Neural cell (in vitro differentiated cells): ENCODE results near the gene KIF18B. TPM values are rescaled to one million over a fixed set of nuclear protein-coding genes. Genes with fewer than 3 reads are reported as not detected.

Source experiments
- H2AFZ ChIP-seq: fragments of 200-600, 300-800 bp; sonication (generic), shearing (Covaris generic); 2 replicates; pipeline ENCODE4 v1.6.0; 2014; ENCODE audit warnings: low read depth, mild to moderate bottlenecking, antibody characterized with exemption, low read length, moderate library complexity
- H3F3A ChIP-seq: fragments of 200-600 bp; shearing (Covaris generic); 2 replicates; pipeline ENCODE4 v1.6.1; 2016; ENCODE audit warnings: mild to moderate bottlenecking, moderate library complexity, mixed read lengths, antibody characterized with exemption, low read length; ENCODE audit not compliant: insufficient read depth, poor library complexity, severe bottlenecking
- H3K27ac ChIP-seq: fragments of 200-600, 300-800 bp; sonication (generic), shearing (Covaris generic); 2 replicates; pipeline ENCODE4 v1.5.1; 2014; ENCODE audit warnings: mild to moderate bottlenecking, low read length, moderate library complexity
- H3K27me3 ChIP-seq: fragments of 300-800, 200-600 bp; sonication (generic), shearing (Covaris generic); 2 replicates; pipeline ENCODE4 v1.6.0; 2014; ENCODE audit warnings: mild to moderate bottlenecking, low read depth, low read length, moderate library complexity; ENCODE audit not compliant: insufficient read depth
- H3K36me3 ChIP-seq: fragments of 300-800, 200-600 bp; sonication (generic), shearing (Covaris generic); 2 replicates; pipeline ENCODE4 v1.5.1; 2014; ENCODE audit warnings: mild to moderate bottlenecking, antibody characterized with exemption, low read length, moderate library complexity; ENCODE audit not compliant: insufficient read depth
- H3K4me2 ChIP-seq: fragments of 300-800, 200-600 bp; sonication (generic), shearing (Covaris generic); 2 replicates; pipeline ENCODE4 v1.6.0; 2014; ENCODE audit warnings: mild to moderate bottlenecking, low read length
- H3K4me3 ChIP-seq: fragments of 300-800, 200-600 bp; sonication (generic), shearing (Covaris generic); 2 replicates; pipeline ENCODE4 v1.5.1; 2014; ENCODE audit warnings: mild to moderate bottlenecking, low read length, moderate library complexity
- H3K79me2 ChIP-seq: fragments of 200-600 bp; shearing (Covaris generic); replicated peaks from 2 replicates; pipeline ENCODE4 v1.6.0; 2014; ENCODE audit warnings: mild to moderate bottlenecking, low read length, moderate library complexity; ENCODE audit not compliant: insufficient read depth
- H3K9ac ChIP-seq: fragments of 300-800, 200-600 bp; sonication (generic), shearing (Covaris generic); 2 replicates; pipeline ENCODE4 v1.6.1; 2016; ENCODE audit warnings: mild to moderate bottlenecking, low read length, mixed read lengths
- H3K9me2 ChIP-seq: fragments of 200-600 bp; shearing (Covaris generic); 2 replicates; pipeline ENCODE4 v1.6.1; 2016; ENCODE audit warnings: mild to moderate bottlenecking, low read length, mixed read lengths; ENCODE audit not compliant: insufficient read depth
- H3K9me3 ChIP-seq: fragments of 200-600, 300-800 bp; sonication (generic), shearing (Covaris generic); 2 replicates; pipeline ENCODE4 v1.6.1; 2016; ENCODE audit warnings: mild to moderate bottlenecking, mixed run types, low read length, moderate library complexity, mixed read lengths
- H4K20me1 ChIP-seq: fragments of 200-600 bp; shearing (Covaris generic); 2 replicates; pipeline ENCODE4 v1.6.1; 2016; ENCODE audit warnings: mild to moderate bottlenecking, mixed run types; ENCODE audit not compliant: insufficient read depth
- EP300 ChIP-seq: fragments of 450-650 bp; conservative IDR thresholded peaks from 2 replicates; pipeline ENCODE4 v1.6.1; 2014; ENCODE audit warnings: antibody characterized with exemption, mild to moderate bottlenecking, moderate library complexity; ENCODE audit not compliant: poor library complexity, severe bottlenecking
- EZH2 ChIP-seq: fragments of 200-600, 300-800 bp; shearing (Covaris generic), sonication (generic); IDR thresholded peaks from 2 replicates; pipeline ENCODE4 v1.6.1; 2014; ENCODE audit warnings: antibody characterized with exemption, low read length, borderline replicate concordance, mild to moderate bottlenecking; ENCODE audit not compliant: insufficient read depth, poor library complexity, severe bottlenecking
- MXI1 ChIP-seq: fragments of 450-650 bp; conservative IDR thresholded peaks from 2 replicates; pipeline ENCODE4 v1.6.1; 2014; ENCODE audit warnings: antibody characterized with exemption, mild to moderate bottlenecking; ENCODE audit not compliant: poor library complexity, severe bottlenecking
- POLR2AphosphoS5 ChIP-seq: IDR thresholded peaks from 2 replicates; pipeline ENCODE4 v1.6.1; 2012
- RAD21 ChIP-seq: fragments of 450-650 bp; conservative IDR thresholded peaks from 2 replicates; pipeline ENCODE4 v1.6.1; 2014; ENCODE audit warnings: antibody characterized with exemption, mild to moderate bottlenecking, moderate library complexity
- SMC3 ChIP-seq: fragments of 450-650 bp; conservative IDR thresholded peaks from 2 replicates; pipeline ENCODE4 v1.6.1; 2014; ENCODE audit warnings: antibody characterized with exemption, mild to moderate bottlenecking, moderate library complexity; ENCODE audit not compliant: poor library complexity
- TAF1 ChIP-seq: IDR thresholded peaks from 2 replicates; pipeline ENCODE4 v1.6.1; 2012; ENCODE audit warnings: low read depth
- polyA plus RNA-seq: library from polyadenylated mRNA; depleted of rRNA; stranded (reverse); fragments of >200 nt; gene quantifications from 2 replicates; pipeline ENCODE4 v1.2.3, GENCODE V29; 2014
- TF ChIP-seq, protein P1 (sequence below): IDR thresholded peaks from 2 replicates; pipeline ENCODE4 v1.6.1; 2012; ENCODE audit warnings: borderline replicate concordance
- TF ChIP-seq, protein P2 (sequence below): fragments of 450-650 bp; IDR thresholded peaks from 2 replicates; pipeline ENCODE4 v1.5.1; 2014; ENCODE audit warnings: antibody characterized with exemption, mild to moderate bottlenecking, moderate library complexity; ENCODE audit not compliant: poor library complexity, severe bottlenecking

KIF18B gene
- polyA plus RNA-seq, 1 donor from 2014 or later: 0.10 TPM

DNA sequence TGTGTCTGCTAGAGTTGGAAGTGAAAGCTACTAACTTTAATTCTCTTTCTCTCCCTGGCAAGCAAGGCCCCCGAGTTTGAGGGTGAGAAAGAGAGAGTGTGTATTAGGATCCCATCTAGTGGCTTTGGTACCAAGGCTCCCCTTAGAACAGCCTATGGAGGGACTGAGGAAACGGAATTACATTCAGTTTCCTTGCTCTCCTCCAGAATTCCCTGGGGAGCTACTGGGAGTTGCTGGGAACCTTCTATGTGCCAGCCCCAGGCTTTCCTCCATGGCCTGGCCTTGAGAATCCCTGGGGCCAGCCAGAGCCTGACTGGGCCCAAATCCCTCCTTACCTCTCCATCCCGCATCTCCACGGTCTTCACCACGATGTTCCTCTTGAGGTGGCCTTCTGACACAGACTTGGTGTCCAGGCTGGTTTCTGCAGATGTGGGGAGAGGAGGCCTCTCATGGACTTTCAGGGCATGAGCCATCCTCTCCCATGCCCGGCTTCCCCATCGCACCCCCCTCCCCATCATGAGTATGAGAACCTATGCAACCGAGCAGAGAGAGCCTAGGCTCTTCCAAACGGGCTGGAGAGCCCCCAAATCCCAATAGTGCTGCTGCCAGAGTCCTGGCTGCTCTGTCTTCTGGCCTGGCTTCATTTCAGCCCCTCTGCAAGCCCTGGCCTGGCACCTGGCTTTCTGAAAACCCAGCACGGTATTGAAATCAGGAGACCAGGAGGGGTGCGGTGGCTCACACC, 39.7 kb downstream of the KIF18B start:
- H3F3A ChIP-seq: no peaks in the 10 kb centered on the region
- no peak overlapping the region for H3K27ac ChIP-seq
- H3K9me2 ChIP-seq: no peaks in the 10 kb centered on the region
- H3K4me3 ChIP-seq: no peak overlapping the region
- H3K9me3 ChIP-seq: no peaks in the 10 kb centered on the region
- H3K27me3 ChIP-seq: peaks cover 17% of the 10 kb centered on the region
- no peaks in the 10 kb centered on the region for H4K20me1 ChIP-seq
- no peak overlapping the region for H3K9ac ChIP-seq
- no peak overlapping the region for H2AFZ ChIP-seq
- no peak overlapping the region for H3K4me2 ChIP-seq
- H3K36me3 ChIP-seq: no peaks in the 10 kb centered on the region
- no peaks in the 10 kb centered on the region for H3K79me2 ChIP-seq
- no peak for TF ChIP-seq POLR2AphosphoS5
- TF ChIP-seq MXI1: no peak
- TF ChIP-seq EP300: no peak
- TF ChIP-seq, protein P1, sequence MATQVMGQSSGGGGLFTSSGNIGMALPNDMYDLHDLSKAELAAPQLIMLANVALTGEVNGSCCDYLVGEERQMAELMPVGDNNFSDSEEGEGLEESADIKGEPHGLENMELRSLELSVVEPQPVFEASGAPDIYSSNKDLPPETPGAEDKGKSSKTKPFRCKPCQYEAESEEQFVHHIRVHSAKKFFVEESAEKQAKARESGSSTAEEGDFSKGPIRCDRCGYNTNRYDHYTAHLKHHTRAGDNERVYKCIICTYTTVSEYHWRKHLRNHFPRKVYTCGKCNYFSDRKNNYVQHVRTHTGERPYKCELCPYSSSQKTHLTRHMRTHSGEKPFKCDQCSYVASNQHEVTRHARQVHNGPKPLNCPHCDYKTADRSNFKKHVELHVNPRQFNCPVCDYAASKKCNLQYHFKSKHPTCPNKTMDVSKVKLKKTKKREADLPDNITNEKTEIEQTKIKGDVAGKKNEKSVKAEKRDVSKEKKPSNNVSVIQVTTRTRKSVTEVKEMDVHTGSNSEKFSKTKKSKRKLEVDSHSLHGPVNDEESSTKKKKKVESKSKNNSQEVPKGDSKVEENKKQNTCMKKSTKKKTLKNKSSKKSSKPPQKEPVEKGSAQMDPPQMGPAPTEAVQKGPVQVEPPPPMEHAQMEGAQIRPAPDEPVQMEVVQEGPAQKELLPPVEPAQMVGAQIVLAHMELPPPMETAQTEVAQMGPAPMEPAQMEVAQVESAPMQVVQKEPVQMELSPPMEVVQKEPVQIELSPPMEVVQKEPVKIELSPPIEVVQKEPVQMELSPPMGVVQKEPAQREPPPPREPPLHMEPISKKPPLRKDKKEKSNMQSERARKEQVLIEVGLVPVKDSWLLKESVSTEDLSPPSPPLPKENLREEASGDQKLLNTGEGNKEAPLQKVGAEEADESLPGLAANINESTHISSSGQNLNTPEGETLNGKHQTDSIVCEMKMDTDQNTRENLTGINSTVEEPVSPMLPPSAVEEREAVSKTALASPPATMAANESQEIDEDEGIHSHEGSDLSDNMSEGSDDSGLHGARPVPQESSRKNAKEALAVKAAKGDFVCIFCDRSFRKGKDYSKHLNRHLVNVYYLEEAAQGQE: no peak
- no peak for TF ChIP-seq EZH2
- no peak for TF ChIP-seq RAD21
- TF ChIP-seq, protein P2, sequence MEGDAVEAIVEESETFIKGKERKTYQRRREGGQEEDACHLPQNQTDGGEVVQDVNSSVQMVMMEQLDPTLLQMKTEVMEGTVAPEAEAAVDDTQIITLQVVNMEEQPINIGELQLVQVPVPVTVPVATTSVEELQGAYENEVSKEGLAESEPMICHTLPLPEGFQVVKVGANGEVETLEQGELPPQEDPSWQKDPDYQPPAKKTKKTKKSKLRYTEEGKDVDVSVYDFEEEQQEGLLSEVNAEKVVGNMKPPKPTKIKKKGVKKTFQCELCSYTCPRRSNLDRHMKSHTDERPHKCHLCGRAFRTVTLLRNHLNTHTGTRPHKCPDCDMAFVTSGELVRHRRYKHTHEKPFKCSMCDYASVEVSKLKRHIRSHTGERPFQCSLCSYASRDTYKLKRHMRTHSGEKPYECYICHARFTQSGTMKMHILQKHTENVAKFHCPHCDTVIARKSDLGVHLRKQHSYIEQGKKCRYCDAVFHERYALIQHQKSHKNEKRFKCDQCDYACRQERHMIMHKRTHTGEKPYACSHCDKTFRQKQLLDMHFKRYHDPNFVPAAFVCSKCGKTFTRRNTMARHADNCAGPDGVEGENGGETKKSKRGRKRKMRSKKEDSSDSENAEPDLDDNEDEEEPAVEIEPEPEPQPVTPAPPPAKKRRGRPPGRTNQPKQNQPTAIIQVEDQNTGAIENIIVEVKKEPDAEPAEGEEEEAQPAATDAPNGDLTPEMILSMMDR: no peak
- TF ChIP-seq SMC3: no peak
- no peak for TF ChIP-seq TAF1

DNA sequence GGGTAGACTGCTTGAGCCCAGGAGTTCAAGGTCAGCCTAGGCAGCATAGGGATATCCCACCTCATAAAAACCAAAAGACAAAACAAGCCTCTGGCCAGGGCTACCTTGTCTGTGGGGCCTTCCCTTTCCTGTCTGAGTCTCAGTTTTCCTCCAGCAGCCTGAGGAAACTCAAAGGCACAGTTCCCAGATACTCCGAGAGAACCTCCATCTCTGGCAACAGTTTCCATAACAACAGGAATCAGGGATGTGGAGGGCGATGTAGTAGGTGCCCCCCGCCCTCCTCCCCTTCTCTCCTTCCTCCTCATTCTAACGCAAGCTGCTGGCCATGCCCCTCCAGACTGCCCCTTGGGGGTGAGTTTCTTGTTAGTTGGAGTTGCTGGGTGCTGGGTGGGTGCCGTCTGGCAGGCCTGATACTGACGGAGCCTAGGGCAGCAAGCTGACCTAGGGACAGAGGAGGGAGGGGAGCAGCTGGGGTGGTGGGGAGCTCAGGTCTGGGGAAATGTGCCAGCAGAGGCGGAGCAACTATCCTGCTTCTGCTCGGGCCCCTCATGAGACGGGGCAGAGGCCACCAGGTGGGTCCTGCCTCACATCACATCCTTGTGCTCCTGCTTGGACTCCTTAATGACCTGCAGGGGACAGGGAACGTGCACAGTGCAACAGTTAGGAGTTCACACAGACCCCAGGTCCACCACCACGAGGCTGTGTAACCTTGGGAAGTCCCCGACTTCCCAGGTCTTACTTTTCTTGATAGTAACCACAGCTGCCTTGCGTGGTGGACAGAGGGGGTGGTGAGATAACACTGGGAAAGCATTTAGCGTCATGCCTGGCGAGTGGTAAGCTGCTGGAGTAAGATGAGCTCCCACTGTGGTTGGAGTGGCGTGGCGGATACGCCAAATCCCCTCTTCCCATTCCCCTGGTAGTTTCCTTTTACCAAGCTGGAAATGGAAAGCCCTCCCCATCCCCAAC, 40.5 kb downstream of the KIF18B start:
- Histone ChIP-seq H2AFZ (no peak overlapping the region), H3K79me2 (no peaks in the 10 kb centered on the region), H3F3A (no peaks in the 10 kb centered on the region), H3K9me2 (no peaks in the 10 kb centered on the region), H3K36me3 (no peaks in the 10 kb centered on the region), H3K9ac (no peak overlapping the region), H3K9me3 (no peaks in the 10 kb centered on the region), H3K27me3 (peaks cover 17% of the 10 kb centered on the region), H3K4me3 (no peak overlapping the region), H4K20me1 (no peaks in the 10 kb centered on the region), H3K4me2 (no peak overlapping the region), H3K27ac (no peak overlapping the region)
- TF ChIP-seq EZH2 (no peak), POLR2AphosphoS5 (no peak), SMC3 (no peak), RAD21 (no peak), MXI1 (no peak), TAF1 (no peak), EP300 (no peak)
- TF ChIP-seq, protein P2: no peak
- TF ChIP-seq, protein P1: no peak
